Endodermal cell (in vitro differentiated cells): ENCODE data around the gene CCDC38. TPM values are rescaled to one million over a fixed set of nuclear protein-coding genes. Genes with fewer than 3 reads are reported as not detected.

Experiments used
- DNase-seq: peaks from one replicate; pipeline ENCODE4 v3.0.0-alpha.2; 2017
- H3K27ac ChIP-seq: 2 replicates; pipeline ENCODE4 v1.5.1; 2013; ENCODE audit warnings: mild to moderate bottlenecking, low read depth, low read length, moderate library complexity
- H3K27me3 ChIP-seq: 2 replicates; pipeline ENCODE4 v1.6.1; 2013; ENCODE audit warnings: mild to moderate bottlenecking, low read length, moderate library complexity; ENCODE audit not compliant: insufficient read depth, control insufficient read depth, poor library complexity, severe bottlenecking
- H3K36me3 ChIP-seq: 2 replicates; pipeline ENCODE4 v1.7.0; 2013; ENCODE audit warnings: mild to moderate bottlenecking, low read length, moderate library complexity; ENCODE audit not compliant: control insufficient read depth, insufficient read depth
- H3K4me1 ChIP-seq: one replicate; pipeline ENCODE4 v1.7.0; 2013; ENCODE audit warnings: low read length; ENCODE audit not compliant: control insufficient read depth, insufficient read depth
- H3K4me3 ChIP-seq: 2 replicates; pipeline ENCODE4 v1.5.1; 2013; ENCODE audit warnings: mild to moderate bottlenecking, low read length, moderate library complexity
- H3K9ac ChIP-seq: 2 replicates; pipeline ENCODE4 v1.6.1; 2013; ENCODE audit warnings: mild to moderate bottlenecking, low read length, moderate library complexity; ENCODE audit not compliant: poor library complexity, severe bottlenecking; ENCODE audit errors: extremely low read depth
- H3K9me3 ChIP-seq: 2 replicates; pipeline ENCODE4 v1.6.1; 2013; ENCODE audit warnings: mild to moderate bottlenecking, low read length, moderate library complexity; ENCODE audit not compliant: control insufficient read depth
- H3K27ac Mint-ChIP-seq: 2 replicates; pipeline ENCODE4 v1.8.0; 2020; ENCODE audit warnings: mixed read lengths
- H3K27me3 Mint-ChIP-seq: 2 replicates; pipeline ENCODE4 v1.8.0; 2021; ENCODE audit warnings: mild to moderate bottlenecking, mixed read lengths; ENCODE audit not compliant: insufficient read depth
- H3K36me3 Mint-ChIP-seq: 2 replicates; pipeline ENCODE4 v1.8.0; 2020; ENCODE audit warnings: low read depth, mixed read lengths
- H3K4me1 Mint-ChIP-seq: 2 replicates; pipeline ENCODE4 v1.8.0; 2020; ENCODE audit warnings: mixed read lengths
- H3K4me3 Mint-ChIP-seq: 2 replicates; pipeline ENCODE4 v1.8.0; 2020; ENCODE audit warnings: mild to moderate bottlenecking, moderate library complexity, mixed read lengths
- H3K9me3 Mint-ChIP-seq: 2 replicates; pipeline ENCODE4 v1.8.0; 2020; ENCODE audit warnings: mild to moderate bottlenecking, mixed read lengths
- WGBS, 2 experiments: methylation state at CpG; one replicate each; pipeline versions ENCODE4 v1.1.5 to v1.1.7; 2013; ENCODE audit warnings: missing lambda C conversion rate in 2 of 2, mixed read lengths in 1 of 2; ENCODE audit not compliant: insufficient coverage in 1 of 2, insufficient read length in 1 of 2; 5-methylcytosine and 5-hydroxymethylcytosine counted together
- total RNA-seq, 2 donors: library from RNA; stranded (reverse); fragmentation: NEBNext Ultra II Directional in 1 of 2; extraction: Animal tissue kit (Norgen Biotek cat#: 25700) in 1 of 2; gene quantifications; 2 replicates in 1 of 2; 3 replicates in 1 of 2; pipeline ENCODE4 v1.2.1, GENCODE V29; 2021
- TF ChIP-seq, protein P1 (sequence below): fragments of 200-600 bp; sonication (generic); conservative IDR thresholded peaks from 2 replicates; pipeline ENCODE4 v1.5.0; 2021; ENCODE audit warnings: antibody characterized with exemption, mild to moderate bottlenecking

The CCDC38 gene
- total RNA-seq, 2 donors from 2014 or later: 0.35 TPM

DNA sequence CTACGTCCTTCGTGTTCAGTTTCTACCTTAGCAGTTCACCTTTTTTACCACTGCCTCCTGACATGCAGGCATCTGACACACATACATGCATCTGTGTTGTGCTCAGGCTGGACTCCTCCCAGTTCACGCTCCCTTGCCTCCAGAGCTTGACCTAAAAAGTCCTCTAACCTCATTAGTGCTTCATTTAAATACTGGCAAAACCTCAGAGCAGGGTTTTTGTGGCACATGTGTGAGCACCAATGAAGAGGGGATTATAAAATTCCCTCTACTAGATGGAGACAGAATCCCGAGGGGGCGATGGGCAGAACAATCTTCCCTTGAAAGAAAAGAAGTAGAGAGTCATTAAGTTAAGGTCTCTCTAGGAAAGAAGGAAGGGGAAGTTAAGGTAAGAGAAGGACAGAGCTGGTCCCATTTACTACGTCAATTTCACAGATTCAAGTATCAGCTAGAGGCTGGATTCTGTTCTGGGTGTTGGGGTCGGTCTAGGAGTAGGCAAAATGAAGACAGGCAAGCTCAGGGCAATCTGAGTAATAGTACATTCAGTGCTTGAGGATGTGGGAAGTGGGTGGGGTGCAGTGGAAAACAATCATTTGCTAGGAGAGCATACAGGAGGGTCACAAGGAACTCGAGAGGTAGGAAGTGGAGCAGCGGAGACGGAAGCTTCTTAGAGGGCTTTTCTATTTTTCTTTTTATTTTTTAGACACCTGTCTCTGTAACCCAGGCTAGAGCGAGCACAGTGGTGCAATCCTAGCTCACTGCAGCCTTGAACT is 46.3 kb upstream of the CCDC38 start:
- TF ChIP-seq, protein P1, sequence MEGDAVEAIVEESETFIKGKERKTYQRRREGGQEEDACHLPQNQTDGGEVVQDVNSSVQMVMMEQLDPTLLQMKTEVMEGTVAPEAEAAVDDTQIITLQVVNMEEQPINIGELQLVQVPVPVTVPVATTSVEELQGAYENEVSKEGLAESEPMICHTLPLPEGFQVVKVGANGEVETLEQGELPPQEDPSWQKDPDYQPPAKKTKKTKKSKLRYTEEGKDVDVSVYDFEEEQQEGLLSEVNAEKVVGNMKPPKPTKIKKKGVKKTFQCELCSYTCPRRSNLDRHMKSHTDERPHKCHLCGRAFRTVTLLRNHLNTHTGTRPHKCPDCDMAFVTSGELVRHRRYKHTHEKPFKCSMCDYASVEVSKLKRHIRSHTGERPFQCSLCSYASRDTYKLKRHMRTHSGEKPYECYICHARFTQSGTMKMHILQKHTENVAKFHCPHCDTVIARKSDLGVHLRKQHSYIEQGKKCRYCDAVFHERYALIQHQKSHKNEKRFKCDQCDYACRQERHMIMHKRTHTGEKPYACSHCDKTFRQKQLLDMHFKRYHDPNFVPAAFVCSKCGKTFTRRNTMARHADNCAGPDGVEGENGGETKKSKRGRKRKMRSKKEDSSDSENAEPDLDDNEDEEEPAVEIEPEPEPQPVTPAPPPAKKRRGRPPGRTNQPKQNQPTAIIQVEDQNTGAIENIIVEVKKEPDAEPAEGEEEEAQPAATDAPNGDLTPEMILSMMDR: no peak
- peaks cover 5% of the 10 kb centered on the region for H3K27me3 ChIP-seq
- WGBS, 2 experiments: 88 to 94% methylated on average over 9 to 11 of the region's 11 CpGs
- H3K9me3 ChIP-seq: no peaks in the 10 kb centered on the region
- H3K9me3 Mint-ChIP-seq: no peaks in the 10 kb centered on the region
- H3K36me3 ChIP-seq: no peaks in the 10 kb centered on the region
- H3K27me3 Mint-ChIP-seq: peaks cover 9% of the 10 kb centered on the region
- H3K4me3 ChIP-seq: no peak overlapping the region
- peaks cover 6% of the 10 kb centered on the region for H3K4me1 Mint-ChIP-seq
- H3K4me1 ChIP-seq: no peaks in the 10 kb centered on the region
- H3K4me3 Mint-ChIP-seq: no peak overlapping the region
- peak; percentile 36 for DNase-seq
- no peak overlapping the region for H3K9ac ChIP-seq
- no peak overlapping the region for H3K27ac Mint-ChIP-seq
- no peak overlapping the region for H3K27ac ChIP-seq
- no peaks in the 10 kb centered on the region for H3K36me3 Mint-ChIP-seq

DNA sequence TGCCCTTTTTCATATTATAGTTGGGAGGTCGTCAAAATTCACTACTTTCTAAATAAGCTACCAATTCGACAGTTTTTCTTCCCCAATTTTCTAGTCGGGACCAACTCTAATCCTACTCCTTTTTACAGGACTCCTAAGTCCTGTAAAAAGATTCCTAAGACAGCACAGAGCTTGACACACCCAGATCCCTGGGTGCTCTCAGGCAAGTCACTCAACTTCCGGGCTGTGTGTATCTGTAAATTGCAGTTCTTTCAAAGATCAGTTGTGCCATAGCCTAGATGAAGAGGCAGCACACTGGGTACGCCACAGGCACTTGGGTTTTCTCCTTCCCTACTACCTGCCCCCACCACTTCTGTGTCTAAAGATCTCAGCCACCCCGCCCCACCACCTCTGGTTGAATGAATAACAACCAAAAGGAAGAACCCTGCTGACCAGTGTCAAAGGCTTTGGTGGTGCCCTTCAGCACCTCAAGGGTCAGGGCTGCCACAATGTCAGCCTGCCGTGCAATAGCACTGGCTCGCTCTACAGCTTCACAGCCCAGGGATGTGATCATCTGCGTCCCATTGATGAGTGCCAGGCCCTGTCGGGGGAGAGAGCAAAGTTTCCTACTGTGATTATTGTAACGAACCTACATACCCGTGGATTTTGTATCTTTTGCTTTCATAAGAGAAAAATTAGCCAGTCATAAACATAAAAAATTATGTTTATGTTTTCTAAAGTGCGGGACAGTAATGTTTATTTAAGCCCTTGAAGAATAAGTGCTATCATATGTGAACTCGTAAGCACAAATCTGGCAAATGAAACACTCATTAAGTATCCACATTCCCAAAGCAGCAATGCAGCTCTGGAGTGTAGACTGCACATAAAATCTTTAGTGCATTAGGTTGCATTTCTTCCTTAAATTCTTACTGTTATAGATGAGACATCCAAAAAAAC is 44.5 kb upstream of the CCDC38 start:
- Mint-ChIP-seq H3K4me3 (no peak overlapping the region), H3K27ac (no peak overlapping the region), H3K9me3 (no peaks in the 10 kb centered on the region), H3K36me3 (no peaks in the 10 kb centered on the region), H3K4me1 (peaks cover 6% of the 10 kb centered on the region), H3K27me3 (peaks cover 2% of the 10 kb centered on the region)
- no peak overlapping the region for H3K27ac ChIP-seq
- no peak overlapping the region for H3K9ac ChIP-seq
- H3K4me1 ChIP-seq: no peaks in the 10 kb centered on the region
- WGBS, 2 experiments: 71 to 75% methylated on average over 9 to 14 of the region's 14 CpGs
- no peak overlapping the region for H3K4me3 ChIP-seq
- DNase-seq: peak; percentile 82
- H3K9me3 ChIP-seq: no peaks in the 10 kb centered on the region
- no peaks in the 10 kb centered on the region for H3K36me3 ChIP-seq
- TF ChIP-seq, protein P1: no peak
- H3K27me3 ChIP-seq: peaks cover 5% of the 10 kb centered on the region

DNA sequence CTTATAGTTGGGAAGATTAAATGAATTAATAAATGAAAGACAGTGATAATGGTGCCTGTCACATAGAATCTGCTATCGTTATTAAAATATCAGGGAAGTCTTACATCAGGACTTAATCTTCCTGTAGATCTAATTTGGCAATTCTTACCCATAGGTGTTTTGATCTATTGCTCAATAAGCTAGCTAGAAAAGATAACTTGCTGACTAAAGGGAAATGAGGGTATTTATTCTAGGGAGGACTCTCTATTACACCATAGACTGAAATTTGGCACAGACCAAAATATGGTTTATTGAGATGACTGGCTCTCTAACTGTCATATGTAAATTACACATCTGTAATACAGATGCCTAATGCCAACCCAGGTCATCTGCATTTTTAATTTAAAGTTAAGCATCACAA is 42.3 kb upstream of the CCDC38 start:
- no peak overlapping the region for H3K27ac ChIP-seq
- Mint-ChIP-seq H3K4me1 (peaks cover 8% of the 10 kb centered on the region), H3K9me3 (no peaks in the 10 kb centered on the region), H3K4me3 (no peak overlapping the region), H3K36me3 (no peaks in the 10 kb centered on the region), H3K27ac (no peak overlapping the region), H3K27me3 (peaks cover 2% of the 10 kb centered on the region)
- TF ChIP-seq, protein P1: no peak
- DNase-seq: no peak
- H3K36me3 ChIP-seq: no peaks in the 10 kb centered on the region
- H3K4me1 ChIP-seq: no peaks in the 10 kb centered on the region
- WGBS, 2 experiments: 88 to 95% methylated on average over 1 of the region's 1 CpG
- H3K27me3 ChIP-seq: peaks cover 9% of the 10 kb centered on the region
- H3K9ac ChIP-seq: no peak overlapping the region
- H3K4me3 ChIP-seq: no peak overlapping the region
- H3K9me3 ChIP-seq: no peaks in the 10 kb centered on the region
